Measurements from ENCODE around the gene MTMR3. TPM values are rescaled to one million over a fixed set of nuclear protein-coding genes. Genes with fewer than 3 reads are reported as not detected.
"Not testable (repeated sequence)": the region's sequence is repeated elsewhere in the genome, so short reads cannot be mapped to it uniquely, and the experiment has no call there.

MTMR3 gene
- total RNA-seq, 1 donor = 26.9 TPM

DNA sequence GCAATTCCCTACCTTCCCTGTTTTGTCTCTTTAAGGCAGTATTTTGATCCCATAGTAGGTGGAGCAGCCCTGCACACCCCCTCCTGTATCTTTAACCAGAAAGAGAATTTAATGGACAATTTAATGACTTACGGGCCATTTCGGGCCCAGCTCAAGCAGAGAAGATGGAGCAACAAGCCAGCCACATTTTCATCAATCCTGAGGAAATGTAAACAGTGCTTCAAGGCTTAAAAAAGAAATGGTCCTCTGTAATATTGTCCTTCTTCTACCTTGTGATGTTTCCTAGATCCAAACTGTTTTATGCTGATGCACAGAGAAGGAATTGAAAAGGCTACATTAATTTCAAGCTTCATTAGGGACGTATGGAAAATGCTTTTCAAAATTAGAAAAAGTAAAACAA is 88.6 kb downstream of the MTMR3 start:
- TF ChIP-seq, protein P1, sequence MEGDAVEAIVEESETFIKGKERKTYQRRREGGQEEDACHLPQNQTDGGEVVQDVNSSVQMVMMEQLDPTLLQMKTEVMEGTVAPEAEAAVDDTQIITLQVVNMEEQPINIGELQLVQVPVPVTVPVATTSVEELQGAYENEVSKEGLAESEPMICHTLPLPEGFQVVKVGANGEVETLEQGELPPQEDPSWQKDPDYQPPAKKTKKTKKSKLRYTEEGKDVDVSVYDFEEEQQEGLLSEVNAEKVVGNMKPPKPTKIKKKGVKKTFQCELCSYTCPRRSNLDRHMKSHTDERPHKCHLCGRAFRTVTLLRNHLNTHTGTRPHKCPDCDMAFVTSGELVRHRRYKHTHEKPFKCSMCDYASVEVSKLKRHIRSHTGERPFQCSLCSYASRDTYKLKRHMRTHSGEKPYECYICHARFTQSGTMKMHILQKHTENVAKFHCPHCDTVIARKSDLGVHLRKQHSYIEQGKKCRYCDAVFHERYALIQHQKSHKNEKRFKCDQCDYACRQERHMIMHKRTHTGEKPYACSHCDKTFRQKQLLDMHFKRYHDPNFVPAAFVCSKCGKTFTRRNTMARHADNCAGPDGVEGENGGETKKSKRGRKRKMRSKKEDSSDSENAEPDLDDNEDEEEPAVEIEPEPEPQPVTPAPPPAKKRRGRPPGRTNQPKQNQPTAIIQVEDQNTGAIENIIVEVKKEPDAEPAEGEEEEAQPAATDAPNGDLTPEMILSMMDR (IDR thresholded peaks at IDR 0.05; ENCODE audit: insufficient read depth, low read length) = no peak
- DNase-seq (ENCODE audit: low read depth) = no peak
- no peak overlapping the region for H3K4me3 ChIP-seq (ENCODE audit: low read depth, low read length)

DNA sequence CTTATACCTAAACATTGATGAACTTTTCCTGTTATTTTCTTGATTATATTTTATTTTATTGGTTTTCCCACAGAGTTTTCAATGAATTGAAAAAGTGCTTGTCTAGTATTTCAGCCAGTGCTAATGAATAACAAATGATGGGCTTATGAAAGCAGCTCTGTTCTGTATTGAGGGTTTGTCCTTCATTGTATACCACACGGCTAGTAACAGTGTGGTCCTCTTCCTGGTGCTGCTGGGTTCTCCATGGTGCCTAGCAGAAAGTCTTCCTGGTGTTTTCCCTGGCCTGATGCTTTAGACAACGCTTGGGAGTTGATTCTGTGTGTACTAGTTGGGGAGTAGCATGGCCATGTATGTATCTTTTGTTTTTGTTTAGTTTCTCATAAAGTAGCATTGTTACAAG is 89.1 kb downstream of the MTMR3 start:
- TF ChIP-seq, protein P1 (IDR thresholded peaks at IDR 0.05; ENCODE audit: insufficient read depth, low read length) = no peak
- no peak for DNase-seq (ENCODE audit: low read depth)

DNA sequence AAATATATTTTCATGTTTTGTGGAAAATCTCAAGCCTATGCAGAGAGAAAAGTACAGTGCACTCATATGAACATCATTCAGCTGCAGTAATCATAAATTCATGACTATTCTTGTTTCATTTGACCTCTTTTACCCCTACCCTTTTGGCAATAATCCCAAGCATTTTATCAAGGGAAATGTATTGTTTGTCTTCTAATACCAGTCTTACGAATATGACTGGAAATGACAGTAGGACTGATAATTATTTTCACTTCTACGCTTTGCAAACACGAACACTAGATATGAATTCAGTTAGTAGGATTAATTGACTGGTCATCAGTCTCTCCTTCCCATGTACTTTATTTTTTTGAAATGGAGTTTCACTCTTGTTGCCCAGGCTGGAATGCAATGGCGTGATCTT is 90.3 kb downstream of the MTMR3 start:
- H3K4me3 ChIP-seq (ENCODE audit: low read depth, low read length) = no peak overlapping the region
- DNase-seq (ENCODE audit: low read depth) = no peak
- TF ChIP-seq, protein P1 (IDR thresholded peaks at IDR 0.05; ENCODE audit: insufficient read depth, low read length) = no peak

More for the DNA sequence above, 89.1 kb downstream of the MTMR3 start:
- no peak overlapping the region for H3K4me3 ChIP-seq (ENCODE audit: low read depth, low read length)

DNA sequence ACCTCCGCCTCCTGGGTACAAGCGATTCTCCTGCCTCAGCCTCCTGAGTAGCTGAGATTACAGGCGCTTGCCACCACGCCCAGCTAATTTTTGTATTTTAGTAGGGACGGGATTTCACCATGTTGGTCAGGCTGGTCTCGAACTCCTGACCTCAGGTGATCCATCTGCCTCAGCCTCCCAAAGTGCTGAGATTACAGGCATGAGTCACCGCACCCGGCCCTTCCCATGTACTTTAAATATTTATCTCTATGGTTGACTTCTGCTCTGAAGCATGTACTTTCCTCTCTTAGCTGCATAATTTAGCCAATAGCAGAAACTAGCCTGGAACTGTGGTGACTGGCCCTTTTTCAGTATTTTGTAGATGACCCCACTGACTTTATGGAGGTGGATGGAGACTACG is 90.7 kb downstream of the MTMR3 start:
- not testable (repeated sequence) for H3K4me3 ChIP-seq (ENCODE audit: low read depth, low read length); DNase-seq (ENCODE audit: low read depth)

DNA sequence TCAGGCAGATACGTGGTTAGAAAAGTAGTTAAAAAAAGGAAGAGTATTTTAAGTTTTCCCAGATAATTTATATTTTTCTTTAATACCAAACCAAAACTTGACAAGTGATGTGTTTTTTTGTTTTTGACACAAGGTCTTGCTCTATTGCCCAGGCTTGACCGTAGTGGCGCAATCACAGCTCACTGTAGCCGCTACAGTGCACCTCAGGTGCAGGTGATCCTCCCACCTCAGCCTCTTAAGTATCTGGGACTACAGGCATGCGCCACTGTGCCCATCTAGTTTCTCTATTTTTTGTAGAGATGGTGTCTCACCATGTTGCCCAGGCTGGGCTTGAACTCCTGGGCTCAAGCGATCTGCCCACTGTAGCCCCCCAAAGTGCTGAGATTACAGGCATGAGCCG is 92.5 kb downstream of the MTMR3 start:
- TF ChIP-seq, protein P1 (IDR thresholded peaks at IDR 0.05; ENCODE audit: insufficient read depth, low read length) = no peak
- no peak overlapping the region for H3K4me3 ChIP-seq (ENCODE audit: low read depth, low read length)
- DNase-seq (ENCODE audit: low read depth) = no peak

DNA sequence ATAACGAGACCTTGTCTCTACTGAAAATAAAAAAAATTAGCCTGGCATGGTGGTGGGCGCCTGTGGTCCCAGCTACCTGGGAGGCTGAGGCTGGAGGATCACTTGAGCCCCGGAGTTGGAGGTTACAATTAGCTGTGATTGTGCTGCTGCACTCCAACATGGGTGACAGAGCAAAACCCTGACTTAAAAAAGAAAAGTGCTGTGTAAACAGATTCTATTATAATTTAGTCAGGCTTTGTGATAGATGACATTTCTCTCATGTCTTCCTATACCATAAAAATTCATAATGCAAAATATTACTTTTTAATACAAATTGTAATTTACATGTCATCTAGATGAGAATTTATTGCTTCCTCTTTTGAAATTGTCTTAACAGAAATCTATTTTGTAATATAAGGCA is 94.1 kb downstream of the MTMR3 start:
- H3K4me3 ChIP-seq (ENCODE audit: low read depth, low read length) = no peak overlapping the region
- DNase-seq (ENCODE audit: low read depth) = no peak
- TF ChIP-seq, protein P1 (IDR thresholded peaks at IDR 0.05; ENCODE audit: insufficient read depth, low read length) = no peak

DNA sequence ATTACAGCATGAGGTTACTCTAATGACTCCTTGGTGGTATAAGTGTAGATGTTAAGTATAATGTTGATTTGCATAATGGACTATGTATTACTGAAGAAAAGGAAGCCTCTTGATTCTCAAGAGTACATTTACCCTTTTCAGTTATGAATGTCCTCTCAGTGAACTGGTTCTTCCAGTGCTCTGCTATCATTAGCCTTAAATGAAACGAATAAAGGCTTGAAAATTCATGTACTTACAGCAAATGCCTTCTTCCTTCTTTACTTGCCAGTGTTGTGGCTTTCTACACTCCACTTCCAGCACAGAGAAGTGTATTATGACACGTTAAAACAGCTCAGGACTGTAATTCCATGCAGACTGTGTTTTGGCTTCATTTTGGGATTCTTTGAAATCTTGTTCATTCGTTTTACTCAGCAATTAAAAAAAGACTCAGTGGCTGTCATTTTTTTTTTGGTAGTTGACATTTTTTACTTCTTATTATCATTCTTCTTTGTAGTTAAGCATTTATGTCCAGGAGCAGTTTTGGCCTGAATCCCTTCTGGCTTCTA is 96.9 kb downstream of the MTMR3 start:
- TF ChIP-seq, protein P1 (IDR thresholded peaks at IDR 0.05; ENCODE audit: insufficient read depth, low read length) = no peak
- DNase-seq (ENCODE audit: low read depth) = peak; percentile 21
- H3K4me3 ChIP-seq (ENCODE audit: low read depth, low read length) = no peak overlapping the region
